HepG2 (cell line): ENCODE measurements around the gene ACOT4. TPM values are rescaled to one million over a fixed set of nuclear protein-coding genes. Genes with fewer than 3 reads are reported as not detected.
A peak's percentile ranks its signal among the peaks of the same experiment; 100 is the strongest.

Experiments used
- ARNTL ChIP-seq: sonication (generic); formaldehyde crosslinking; IDR thresholded peaks from 2 replicates; pipeline ENCODE4 v1.4.0; 2020; ENCODE audit warnings: mild to moderate bottlenecking, missing genetic modification reagents
- GZF1 ChIP-seq: sonication (generic); formaldehyde crosslinking; IDR thresholded peaks from 2 replicates; pipeline ENCODE4 v1.5.1; 2020; ENCODE audit warnings: mild to moderate bottlenecking, missing genetic modification reagents
- KAT8 ChIP-seq: IDR thresholded peaks from 2 replicates; pipeline ENCODE4 v1.6.1; 2016; ENCODE audit warnings: missing genetic modification reagents, missing compliant biosample characterization
- NRL ChIP-seq: sonication (generic); formaldehyde crosslinking; IDR thresholded peaks from 2 replicates; pipeline ENCODE4 v1.5.0; 2020; ENCODE audit warnings: missing genetic modification reagents, mild to moderate bottlenecking, moderate library complexity, borderline replicate concordance
- PHF8 ChIP-seq: sonication (generic); formaldehyde crosslinking; IDR thresholded peaks from 2 replicates; pipeline ENCODE4 v1.5.0; 2020; ENCODE audit warnings: missing genetic modification reagents
- RAD21 ChIP-seq: fragments of 450-650 bp; formaldehyde crosslinking; IDR thresholded peaks from 2 replicates; pipeline ENCODE4 v1.5.0; 2020; ENCODE audit warnings: mild to moderate bottlenecking
- RXRA ChIP-seq: sonication (generic); formaldehyde crosslinking; IDR thresholded peaks from 2 replicates; pipeline ENCODE4 v1.5.1; 2020; ENCODE audit warnings: missing genetic modification reagents
- SAP130 ChIP-seq: IDR thresholded peaks from 2 replicates; pipeline ENCODE4 v1.6.1; 2016; ENCODE audit warnings: low read depth
- SNAPC2 ChIP-seq: sonication (generic); formaldehyde crosslinking; IDR thresholded peaks from 2 replicates; pipeline ENCODE4 v1.8.1; 2022; ENCODE audit warnings: mild to moderate bottlenecking, missing genetic modification reagents
- TCF7 ChIP-seq: sonication (generic); IDR thresholded peaks from 2 replicates; pipeline ENCODE4 v1.6.1; 2016; ENCODE audit warnings: antibody characterized with exemption, low read depth
- TFAP4 ChIP-seq: sonication (generic); IDR thresholded peaks from 2 replicates; pipeline ENCODE4 v1.6.1; 2016; ENCODE audit warnings: low read depth, borderline replicate concordance
- ZBTB33 ChIP-seq: sonication (generic); formaldehyde crosslinking; IDR thresholded peaks from 2 replicates; pipeline ENCODE4 v1.4.0; 2020; ENCODE audit warnings: missing genetic modification reagents
- ZMYM4 ChIP-seq: sonication (generic); formaldehyde crosslinking; IDR thresholded peaks from 2 replicates; pipeline ENCODE4 v1.8.1; 2023; ENCODE audit warnings: mild to moderate bottlenecking, missing genetic modification reagents
- ZNF501 ChIP-seq: sonication (generic); formaldehyde crosslinking; IDR thresholded peaks from 2 replicates; pipeline ENCODE4 v1.5.1; 2020; ENCODE audit warnings: mild to moderate bottlenecking, moderate library complexity, missing genetic modification reagents
- ZNF775 ChIP-seq: sonication (generic); formaldehyde crosslinking; IDR thresholded peaks from 2 replicates; pipeline ENCODE4 v1.4.0; 2020; ENCODE audit warnings: missing genetic modification reagents, mild to moderate bottlenecking, moderate library complexity, borderline replicate concordance
- ZNF784 ChIP-seq: sonication (generic); formaldehyde crosslinking; IDR thresholded peaks from 2 replicates; pipeline ENCODE4 v1.5.1; 2020; ENCODE audit warnings: missing genetic modification reagents, mild to moderate bottlenecking, borderline replicate concordance
- polyA plus RNA-seq, 8 experiments: library from polyadenylated mRNA; depleted of rRNA in 3 of 8; stranded (reverse) in 7 of 8; unstranded in 1 of 8; fragments of >200 nt; fragmentation: Illumina TruSeq in 4 of 8; extraction: Trizol in 4 of 8; gene quantifications; 2 replicates each; pipeline versions ENCODE4 v1.2.1 to v1.2.3, GENCODE V29; 2011 to 2016; ENCODE audit warnings: low read depth in 4 of 8, missing spikeins in 1 of 8, mixed read lengths in 1 of 8; ENCODE audit not compliant: insufficient read depth in 1 of 8
- total RNA-seq, 5 experiments: library from RNA; depleted of rRNA; stranded (reverse); fragments of >200 nt; fragmentation: Illumina TruSeq; extraction: Trizol; gene quantifications; 2 replicates each; pipeline ENCODE4 v1.2.3, GENCODE V29; 2016; ENCODE audit warnings: low read depth in 1 of 5
- TF ChIP-seq, protein P1 (sequence below): IDR thresholded peaks from 2 replicates; pipeline ENCODE4 v1.6.1; 2012; ENCODE audit warnings: inconsistent platforms
- TF ChIP-seq, protein P2 (sequence below): sonication (generic); formaldehyde crosslinking; IDR thresholded peaks from 2 replicates; pipeline ENCODE4 v1.5.0; 2020; ENCODE audit warnings: mild to moderate bottlenecking, missing genetic modification reagents, borderline replicate concordance
- TF ChIP-seq, protein P3 (sequence below): IDR thresholded peaks from 2 replicates; pipeline ENCODE4 v1.6.1; 2016; ENCODE audit warnings: low read depth, borderline replicate concordance

Gene ACOT4
- total and polyA plus RNA-seq, 2 of the 13 experiments (the other 11 are each of a cell fraction or from before 2014, with no cell fraction given), result 0.04 to 0.05 TPM

DNA sequence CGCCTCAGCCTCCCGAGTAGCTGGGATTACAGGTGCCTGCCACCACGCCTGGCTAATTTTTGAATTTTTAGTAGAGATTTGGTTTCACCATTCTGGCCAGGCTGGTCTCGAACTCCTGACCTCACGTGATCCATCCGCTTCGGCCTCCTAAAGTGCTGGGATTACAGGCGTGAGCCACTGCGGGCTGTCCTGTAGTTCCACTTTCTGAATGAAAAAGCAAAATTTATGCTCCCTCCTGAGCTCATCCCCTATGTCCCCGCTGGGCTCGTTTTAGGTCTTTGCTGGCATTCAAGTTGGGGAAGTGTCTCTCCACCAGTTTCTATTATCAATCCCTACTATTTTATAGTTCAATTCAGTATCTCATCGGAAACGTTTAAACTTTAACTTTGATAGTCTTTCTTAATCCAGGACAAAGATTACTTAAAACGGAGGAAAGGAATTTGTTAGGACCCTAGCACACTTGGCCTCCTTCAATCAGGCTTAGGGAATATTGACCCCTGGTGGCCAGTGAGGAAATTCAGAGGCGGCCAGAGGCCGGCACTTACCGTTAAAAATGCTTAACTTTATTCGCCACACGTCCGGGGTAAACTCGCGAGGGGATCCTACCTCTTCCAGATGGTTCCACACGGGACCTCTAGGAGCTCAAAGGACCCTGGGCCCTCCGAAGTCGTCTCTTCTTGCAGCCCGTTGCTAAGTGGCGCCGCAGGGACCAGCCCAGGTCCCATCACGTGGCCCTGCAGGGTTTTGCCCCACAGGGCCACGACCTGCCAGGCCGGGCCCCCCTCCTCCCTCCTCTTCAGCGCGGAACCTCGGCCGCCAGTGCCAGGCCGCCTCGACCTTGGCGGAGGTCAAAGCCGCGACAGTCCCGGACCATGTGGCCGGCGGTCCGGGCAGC is 41.7 kb downstream of the ACOT4 start (continued):
- TF ChIP-seq ARNTL (CRISPR knock-in tag), result 0 out of 2 replicates have a peak, but pooled peaks have one; percentile 13
- TF ChIP-seq, protein P1, sequence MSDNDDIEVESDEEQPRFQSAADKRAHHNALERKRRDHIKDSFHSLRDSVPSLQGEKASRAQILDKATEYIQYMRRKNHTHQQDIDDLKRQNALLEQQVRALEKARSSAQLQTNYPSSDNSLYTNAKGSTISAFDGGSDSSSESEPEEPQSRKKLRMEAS, result peak; percentile 49; the same call in 1 of the 2 replicates
- TF ChIP-seq RAD21 (CRISPR knock-in tag), result peak; percentile 81
- TF ChIP-seq ZBTB33 (CRISPR knock-in tag), result peak; percentile 75
- TF ChIP-seq SAP130, result no peak; the same call in 1 of the 2 replicates
- no peak for TF ChIP-seq NRL (CRISPR knock-in tag)
- TF ChIP-seq KAT8 (CRISPR knock-in tag), result peak; percentile 54
- TF ChIP-seq, protein P2, sequence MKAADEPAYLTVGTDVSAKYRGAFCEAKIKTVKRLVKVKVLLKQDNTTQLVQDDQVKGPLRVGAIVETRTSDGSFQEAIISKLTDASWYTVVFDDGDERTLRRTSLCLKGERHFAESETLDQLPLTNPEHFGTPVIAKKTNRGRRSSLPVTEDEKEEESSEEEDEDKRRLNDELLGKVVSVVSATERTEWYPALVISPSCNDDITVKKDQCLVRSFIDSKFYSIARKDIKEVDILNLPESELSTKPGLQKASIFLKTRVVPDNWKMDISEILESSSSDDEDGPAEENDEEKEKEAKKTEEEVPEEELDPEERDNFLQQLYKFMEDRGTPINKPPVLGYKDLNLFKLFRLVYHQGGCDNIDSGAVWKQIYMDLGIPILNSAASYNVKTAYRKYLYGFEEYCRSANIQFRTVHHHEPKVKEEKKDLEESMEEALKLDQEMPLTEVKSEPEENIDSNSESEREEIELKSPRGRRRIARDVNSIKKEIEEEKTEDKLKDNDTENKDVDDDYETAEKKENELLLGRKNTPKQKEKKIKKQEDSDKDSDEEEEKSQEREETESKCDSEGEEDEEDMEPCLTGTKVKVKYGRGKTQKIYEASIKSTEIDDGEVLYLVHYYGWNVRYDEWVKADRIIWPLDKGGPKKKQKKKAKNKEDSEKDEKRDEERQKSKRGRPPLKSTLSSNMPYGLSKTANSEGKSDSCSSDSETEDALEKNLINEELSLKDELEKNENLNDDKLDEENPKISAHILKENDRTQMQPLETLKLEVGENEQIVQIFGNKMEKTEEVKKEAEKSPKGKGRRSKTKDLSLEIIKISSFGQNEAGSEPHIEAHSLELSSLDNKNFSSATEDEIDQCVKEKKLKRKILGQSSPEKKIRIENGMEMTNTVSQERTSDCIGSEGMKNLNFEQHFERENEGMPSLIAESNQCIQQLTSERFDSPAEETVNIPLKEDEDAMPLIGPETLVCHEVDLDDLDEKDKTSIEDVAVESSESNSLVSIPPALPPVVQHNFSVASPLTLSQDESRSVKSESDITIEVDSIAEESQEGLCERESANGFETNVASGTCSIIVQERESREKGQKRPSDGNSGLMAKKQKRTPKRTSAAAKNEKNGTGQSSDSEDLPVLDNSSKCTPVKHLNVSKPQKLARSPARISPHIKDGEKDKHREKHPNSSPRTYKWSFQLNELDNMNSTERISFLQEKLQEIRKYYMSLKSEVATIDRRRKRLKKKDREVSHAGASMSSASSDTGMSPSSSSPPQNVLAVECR, result no peak; the same call in 1 of the 2 replicates
- TF ChIP-seq PHF8 (CRISPR knock-in tag), result 0 out of 2 replicates have a peak, but pooled peaks have one; percentile 27
- TF ChIP-seq ZMYM4 (CRISPR knock-in tag), result peak; percentile 45; the same call in 1 of the 2 replicates
- TF ChIP-seq RXRA (CRISPR knock-in tag), result peak; percentile 59; the same call in 1 of the 2 replicates
- TF ChIP-seq, protein P3, sequence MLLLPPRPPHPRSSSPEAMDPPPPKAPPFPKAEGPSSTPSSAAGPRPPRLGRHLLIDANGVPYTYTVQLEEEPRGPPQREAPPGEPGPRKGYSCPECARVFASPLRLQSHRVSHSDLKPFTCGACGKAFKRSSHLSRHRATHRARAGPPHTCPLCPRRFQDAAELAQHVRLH (CRISPR knock-in tag), result peak; percentile 31; the same call in 1 of the 2 replicates
- no peak for TF ChIP-seq GZF1 (CRISPR knock-in tag)
- no peak for TF ChIP-seq TFAP4
- 0 out of 2 replicates have a peak, but pooled peaks have one; percentile 14 for TF ChIP-seq SNAPC2 (CRISPR knock-in tag)
- peak; percentile 36; the same call in 1 of the 2 replicates for TF ChIP-seq ZNF501
- no peak for TF ChIP-seq ZNF775 (CRISPR knock-in tag)
- no peak for TF ChIP-seq TCF7
- TF ChIP-seq ZNF784 (CRISPR knock-in tag), result 0 out of 2 replicates have a peak, but pooled peaks have one; percentile 25
